ENCODE data around the gene ARHGEF4. TPM values are rescaled to one million over a fixed set of nuclear protein-coding genes. Genes with fewer than 3 reads are reported as not detected.

The ARHGEF4 gene
- total RNA-seq, 1 experiment from 2014 or later, result 26.6 TPM

- no peak overlapping the region for H3K4me3 ChIP-seq (replicated peaks in 1 of 2; ENCODE audit: low read depth in 1 of 2, low read length in 2 of 2)
- ATAC-seq (no peak), DNase-seq (ENCODE audit: low read depth, low spot score) (no peak)
- peaks cover 0 to 4% of the 10 kb centered on the region in 2 experiments; a peak in 1 of 4 replicates for H3K4me1 ChIP-seq (ENCODE audit: control insufficient read depth in 1 of 2, insufficient read depth in 2 of 2, low read length in 2 of 2)
- POLR2A ChIA-PET, result no interaction called here
- CTCF ChIA-PET, result no interaction called here
- H4K20me1 ChIP-seq (ENCODE audit: insufficient read depth), result no peaks in the 10 kb centered on the region
- no peak overlapping the region for H3K9ac ChIP-seq (ENCODE audit: low read length)
- H2AFZ ChIP-seq (ENCODE audit: low read depth, low read length, poor library complexity, severe bottlenecking), result no peak overlapping the region
- BruUV-seq (replicated peaks), result no TSS peak
- TF ChIP-seq CEBPB (IDR thresholded peaks at IDR 0.05; ENCODE audit: low read depth), result no peak
- TF ChIP-seq ZFX (IDR thresholded peaks at IDR 0.05), result no peak
- no peak for TF ChIP-seq SIN3A (IDR thresholded peaks at IDR 0.05; ENCODE audit: low read depth)
- no peak for TF ChIP-seq POLR2A (IDR thresholded peaks at IDR 0.05; ENCODE audit: borderline replicate concordance, extremely low read depth, insufficient read depth, insufficient read length)
- TF ChIP-seq, protein P1, sequence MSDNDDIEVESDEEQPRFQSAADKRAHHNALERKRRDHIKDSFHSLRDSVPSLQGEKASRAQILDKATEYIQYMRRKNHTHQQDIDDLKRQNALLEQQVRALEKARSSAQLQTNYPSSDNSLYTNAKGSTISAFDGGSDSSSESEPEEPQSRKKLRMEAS (IDR thresholded peaks at IDR 0.05), result no peak
- TF ChIP-seq CBX3 (IDR thresholded peaks at IDR 0.05; ENCODE audit: low read depth), result no peak
- TF ChIP-seq FOSL1 (IDR thresholded peaks at IDR 0.05; ENCODE audit: low read depth), result no peak
- TF ChIP-seq ELF1 (IDR thresholded peaks at IDR 0.05; ENCODE audit: borderline replicate concordance, low read depth), result no peak
- TF ChIP-seq EZH2phosphoT487 (IDR thresholded peaks at IDR 0.05; ENCODE audit: borderline replicate concordance), result no peak
- no peak for TF ChIP-seq EZH2 (IDR thresholded peaks at IDR 0.05)
- TF ChIP-seq ZNF274 (IDR thresholded peaks at IDR 0.05; ENCODE audit: low read depth, low read length), result no peak
- TF ChIP-seq SP1 (IDR thresholded peaks at IDR 0.05; ENCODE audit: low read depth), result no peak
- no peak for TF ChIP-seq TCF7L2 (IDR thresholded peaks at IDR 0.05; ENCODE audit: borderline replicate concordance, extremely low read depth, insufficient read depth, insufficient read length)
- no peak for TF ChIP-seq POLR2AphosphoS5 (IDR thresholded peaks at IDR 0.05; ENCODE audit: low read depth, low read length)
- RAD21 ChIA-PET (ENCODE audit: low non-redundant PET in 1 of 2, low total read pairs in 2 of 2, uncharacterized antibody in 2 of 2, unreplicated experiment in 2 of 2), result no interaction called here
- no peaks in the 10 kb centered on the region for H3K9me2 ChIP-seq (ENCODE audit: insufficient read depth)
- intact Hi-C loops (cut with micrococcal nuclease), result no loop called here
- H3K79me2 ChIP-seq (ENCODE audit: insufficient read depth, low read length), result no peaks in the 10 kb centered on the region
- no peaks in the 10 kb centered on the region for H3K36me3 ChIP-seq (ENCODE audit: control insufficient read depth in 1 of 2, insufficient read depth in 2 of 2, low read length in 2 of 2)
- no peaks in the 10 kb centered on the region for H3K9me3 ChIP-seq (ENCODE audit: control insufficient read depth in 1 of 2, insufficient read depth in 1 of 2, low read depth in 1 of 2, low read length in 2 of 2)
- H3K27ac ChIP-seq (ENCODE audit: low read depth, low read length), result no peak overlapping the region
- H3K27me3 ChIP-seq (ENCODE audit: insufficient read depth, low read length), result no peaks in the 10 kb centered on the region
- no peak overlapping the region for H3K4me2 ChIP-seq (ENCODE audit: low read length)
These were observed 130.2 kb downstream of the ARHGEF4 start for GRCh38 chr2:130966775-130967490.

Data from HCT116 (cell line).